HG03354 (cell line): ENCODE data around the gene ZNF445.
"Not testable (repeated sequence)": the region's sequence is repeated elsewhere in the genome, so short reads cannot be mapped to it uniquely, and the experiment has no call there.

Source experiments
- ATAC-seq: cut with Tn5 transposase; IDR thresholded peaks from one replicate; pipeline ENCODE4 v1.9.1; 2021; ENCODE audit warnings: mild to moderate bottlenecking; ENCODE audit not compliant: unreplicated experiment, poor library complexity, severe bottlenecking

The ZNF445 gene

DNA sequence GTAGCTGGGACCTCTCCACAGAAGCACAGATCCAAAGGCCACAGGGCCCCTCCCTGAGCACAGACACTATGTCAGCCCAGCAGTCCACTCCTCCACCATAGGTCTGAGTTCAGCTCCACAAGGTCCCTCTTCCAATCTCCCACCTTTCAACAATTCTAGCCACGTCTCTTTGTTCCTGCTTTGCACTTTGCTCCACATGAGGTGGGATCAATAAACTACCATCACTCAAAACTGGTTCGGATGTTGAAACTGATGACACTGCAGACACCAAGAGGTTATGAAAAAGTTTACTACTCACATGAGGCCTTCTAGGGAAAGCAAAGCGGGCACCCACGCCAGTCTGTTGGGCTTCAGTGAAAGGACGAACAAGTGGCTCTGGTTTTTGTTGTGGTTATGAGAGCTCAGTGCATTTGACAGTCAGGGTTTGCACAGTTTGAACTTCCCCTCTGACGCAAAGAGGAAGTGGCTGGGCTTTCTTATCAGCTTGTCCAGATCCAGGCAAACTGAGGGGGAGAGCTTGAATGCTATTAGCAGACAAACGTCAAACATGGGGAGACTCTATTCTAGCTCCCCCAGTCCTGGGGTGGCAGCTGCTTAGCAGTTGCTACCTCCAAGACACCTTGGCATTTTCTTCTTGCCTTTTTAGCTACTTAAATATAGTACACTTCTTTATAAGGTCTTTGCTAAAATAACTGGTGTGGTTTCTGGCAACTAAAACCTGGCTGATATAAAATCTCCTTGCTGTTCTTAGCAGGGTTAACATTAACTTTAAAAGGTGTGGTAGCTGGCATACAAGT is 37.8 kb downstream of the ZNF445 start:
- ATAC-seq: peak; percentile 93

DNA sequence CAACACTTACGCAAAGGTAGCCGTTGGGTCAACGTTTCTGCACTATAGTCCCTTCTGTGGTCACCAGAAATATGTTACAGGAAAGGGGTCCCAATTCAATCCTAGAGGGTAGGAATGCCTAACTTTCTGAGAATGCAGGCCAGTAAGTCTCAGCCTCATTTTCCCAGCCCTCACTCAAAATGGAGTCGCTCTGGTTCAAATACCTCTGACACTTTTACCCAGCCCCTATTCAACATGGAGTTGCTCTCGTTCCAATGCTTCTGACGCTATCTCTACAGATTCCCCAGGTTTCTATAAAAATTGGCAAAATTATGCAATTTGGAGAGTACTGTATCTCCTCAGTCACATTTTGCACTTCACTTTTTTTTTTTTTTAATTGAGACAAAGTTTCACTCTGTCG is 39.7 kb downstream of the ZNF445 start:
- no peak for ATAC-seq

DNA sequence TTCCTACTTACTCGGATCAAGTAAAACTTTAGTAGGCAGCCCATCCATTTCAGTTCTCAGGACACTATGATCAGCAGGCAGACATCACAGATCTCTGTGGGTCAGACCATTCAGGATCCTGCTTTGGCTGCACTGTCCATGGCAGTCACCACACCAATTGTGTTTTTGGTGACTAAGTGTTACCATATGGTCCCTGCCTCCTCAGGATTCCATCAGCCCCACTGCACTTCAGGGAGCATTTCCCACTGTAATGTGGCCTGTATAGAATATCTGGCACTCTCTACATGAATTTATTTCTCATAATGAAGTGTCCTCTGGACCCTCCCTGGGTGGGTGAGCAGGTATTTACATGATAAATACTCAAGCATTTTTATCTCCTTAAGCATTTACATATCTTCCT is 41.3 kb downstream of the ZNF445 start:
- ATAC-seq: no peak

DNA sequence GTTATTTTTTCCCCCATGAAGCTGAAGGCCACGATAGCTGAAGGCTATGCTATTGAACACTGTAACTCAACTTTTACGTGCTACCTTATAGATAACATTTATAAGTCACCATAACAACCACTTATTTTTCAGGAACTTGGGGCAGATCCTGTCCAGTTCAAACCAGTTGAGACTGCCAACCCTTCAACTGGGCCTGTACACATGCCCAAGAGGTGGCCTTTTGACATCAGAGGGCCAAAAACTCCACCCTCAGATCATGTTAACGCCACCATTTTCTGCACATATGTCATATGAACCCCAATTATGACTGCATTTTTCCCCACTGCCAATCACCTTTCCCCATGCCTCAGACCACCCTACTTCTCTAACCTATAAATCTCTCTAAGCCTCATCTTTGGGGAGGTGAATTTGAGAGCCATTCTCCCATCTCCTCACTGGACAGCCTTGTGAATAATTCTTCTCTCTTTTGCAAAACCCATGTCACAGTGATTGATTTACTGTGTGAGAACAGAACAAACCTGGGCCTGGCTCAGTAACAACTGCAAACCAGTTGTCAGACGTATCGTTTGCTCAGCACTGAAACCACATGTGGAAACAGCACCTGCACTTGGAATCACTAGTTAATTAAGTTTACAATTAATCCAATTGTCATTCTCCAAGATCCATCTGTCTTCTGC is 42.5 kb downstream of the ZNF445 start:
- no peak for ATAC-seq

DNA sequence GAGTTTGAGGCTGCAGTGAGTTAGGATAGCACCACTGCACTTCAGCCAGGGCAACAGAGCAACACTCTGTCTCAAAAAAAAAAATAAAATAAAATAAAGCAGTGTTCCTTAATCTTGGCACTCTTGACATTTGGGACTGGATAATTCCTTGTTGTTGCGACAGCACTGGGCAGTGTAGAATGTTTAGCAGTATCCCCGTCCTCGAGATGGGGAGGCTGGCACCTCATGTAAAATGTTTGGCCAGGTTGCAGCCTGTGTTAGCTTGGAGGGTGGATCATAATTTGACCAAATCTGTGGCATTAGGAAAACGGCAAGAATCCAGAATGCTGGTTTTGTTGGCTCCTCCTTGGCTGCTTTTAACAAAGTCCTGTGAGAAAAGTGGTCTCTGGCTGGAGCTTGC is 47.0 kb downstream of the ZNF445 start:
- ATAC-seq: no peak

DNA sequence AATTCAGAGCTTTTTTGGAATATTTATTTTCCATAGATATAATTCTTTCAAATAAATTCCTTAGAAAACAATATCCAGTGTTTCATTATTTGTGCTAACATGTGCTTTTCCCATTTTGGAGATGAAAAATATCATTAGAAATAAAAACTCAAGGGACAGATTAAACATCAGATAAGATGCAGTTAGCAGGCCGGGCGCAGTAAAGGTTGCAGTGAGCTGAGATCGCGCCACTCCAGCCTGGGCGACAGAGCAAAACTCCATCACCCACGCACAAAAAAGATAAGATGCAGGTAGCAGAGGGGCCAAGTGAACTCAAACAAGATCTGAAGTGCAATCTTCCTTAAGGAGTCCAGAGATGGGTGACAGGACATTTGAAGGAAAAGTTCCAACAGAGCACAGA is 48.0 kb downstream of the ZNF445 start:
- ATAC-seq: no peak

DNA sequence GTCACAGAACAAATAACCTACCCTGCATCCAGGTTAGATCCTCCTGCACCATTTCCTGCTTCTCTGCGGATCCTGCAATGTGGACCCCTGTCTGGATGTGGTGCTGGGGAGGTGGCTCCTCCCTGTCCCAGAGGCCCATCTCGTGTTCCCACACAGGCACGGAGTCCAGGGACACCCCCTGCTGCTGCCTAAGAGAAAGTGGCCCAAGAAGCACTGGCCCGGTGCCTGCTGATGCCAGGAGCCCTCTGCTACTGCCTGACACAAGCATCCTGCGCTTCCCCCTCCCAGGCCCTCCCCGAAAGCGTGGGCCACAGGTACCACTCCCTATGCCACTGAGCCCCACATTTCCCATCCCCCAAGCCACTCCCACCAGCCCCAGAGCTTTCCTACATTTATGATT is 48.6 kb downstream of the ZNF445 start:
- ATAC-seq: no peak

DNA sequence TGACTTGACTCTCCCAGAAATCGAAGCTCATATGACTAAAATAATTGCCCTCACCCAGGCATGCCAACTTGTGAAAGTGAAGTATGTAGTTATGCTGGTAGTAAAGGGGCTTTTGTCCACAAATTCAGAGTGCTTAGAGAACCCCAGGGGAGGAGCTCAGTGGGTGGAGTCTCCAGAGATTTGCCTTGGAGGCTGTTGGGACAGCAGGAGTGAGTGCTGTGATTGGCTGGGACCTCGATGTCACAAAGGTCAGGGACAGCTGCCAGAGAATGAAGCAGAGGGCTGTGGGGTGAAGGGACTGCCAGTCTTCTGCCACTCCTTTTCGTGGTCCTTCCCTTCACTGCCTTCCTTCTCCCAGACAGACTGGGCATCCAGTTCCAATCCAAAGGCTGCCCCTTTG is 49.8 kb downstream of the ZNF445 start:
- ATAC-seq: no peak

DNA sequence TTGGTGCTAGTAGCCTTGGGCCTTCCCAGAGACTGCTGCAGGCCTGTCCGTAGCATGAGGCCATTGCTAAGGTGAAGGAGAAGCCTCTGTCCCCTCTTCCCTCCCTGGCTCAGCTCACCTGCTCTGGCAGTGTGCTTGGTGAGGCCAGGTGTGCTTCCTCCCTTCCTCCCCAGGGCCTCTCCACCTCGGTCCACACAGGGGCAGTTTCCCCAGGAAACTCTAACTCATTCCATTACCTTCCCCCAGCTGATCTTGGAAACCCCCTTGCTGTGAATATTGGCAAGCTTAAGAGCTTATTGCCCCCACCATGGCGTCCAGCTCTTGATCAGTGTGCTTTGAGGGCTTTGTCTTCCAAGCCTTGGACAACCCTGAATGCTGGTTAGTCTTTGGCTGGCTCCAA is 52.7 kb downstream of the ZNF445 start:
- no peak for ATAC-seq

DNA sequence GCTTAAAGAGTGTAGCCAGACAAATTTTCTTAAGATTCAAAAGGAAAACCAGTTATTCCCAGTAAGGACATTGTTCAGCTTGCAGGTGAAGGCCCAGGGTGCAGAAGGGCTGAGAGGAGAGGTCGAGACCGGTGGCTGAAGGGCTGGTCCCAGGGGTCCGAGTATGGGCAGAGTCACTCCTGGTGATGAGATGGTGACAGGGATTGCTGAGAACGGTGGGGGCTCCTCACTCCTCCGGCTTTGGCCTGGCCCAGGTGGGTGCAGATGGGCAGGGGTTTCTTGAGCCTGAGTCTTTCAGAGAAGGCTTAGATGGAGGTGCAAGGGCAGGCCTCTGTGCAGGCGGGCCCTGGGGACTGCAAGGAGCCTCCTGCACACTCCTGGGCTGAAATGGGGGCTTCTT is 56.2 kb downstream of the ZNF445 start:
- ATAC-seq: no peak

DNA sequence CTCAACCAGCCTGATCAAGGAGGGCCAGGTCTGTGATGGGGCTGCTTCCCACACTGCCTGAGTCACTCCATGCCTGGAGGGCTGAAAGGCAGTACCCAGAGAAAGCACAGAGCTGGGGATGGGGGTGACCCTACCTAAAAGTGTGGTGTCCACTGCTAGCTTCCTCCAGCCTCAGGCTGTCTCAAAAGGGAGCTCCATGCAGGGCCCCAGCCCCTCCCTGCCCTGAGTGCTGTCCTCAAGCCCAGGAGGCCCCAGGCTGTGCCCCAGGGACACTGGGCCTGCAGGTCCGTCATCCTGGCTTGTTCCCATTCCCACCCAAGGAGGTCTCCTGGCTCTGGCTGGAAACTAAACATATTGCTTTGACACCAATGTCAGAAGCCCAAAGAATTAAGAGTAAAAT is 56.8 kb downstream of the ZNF445 start:
- ATAC-seq: no peak

DNA sequence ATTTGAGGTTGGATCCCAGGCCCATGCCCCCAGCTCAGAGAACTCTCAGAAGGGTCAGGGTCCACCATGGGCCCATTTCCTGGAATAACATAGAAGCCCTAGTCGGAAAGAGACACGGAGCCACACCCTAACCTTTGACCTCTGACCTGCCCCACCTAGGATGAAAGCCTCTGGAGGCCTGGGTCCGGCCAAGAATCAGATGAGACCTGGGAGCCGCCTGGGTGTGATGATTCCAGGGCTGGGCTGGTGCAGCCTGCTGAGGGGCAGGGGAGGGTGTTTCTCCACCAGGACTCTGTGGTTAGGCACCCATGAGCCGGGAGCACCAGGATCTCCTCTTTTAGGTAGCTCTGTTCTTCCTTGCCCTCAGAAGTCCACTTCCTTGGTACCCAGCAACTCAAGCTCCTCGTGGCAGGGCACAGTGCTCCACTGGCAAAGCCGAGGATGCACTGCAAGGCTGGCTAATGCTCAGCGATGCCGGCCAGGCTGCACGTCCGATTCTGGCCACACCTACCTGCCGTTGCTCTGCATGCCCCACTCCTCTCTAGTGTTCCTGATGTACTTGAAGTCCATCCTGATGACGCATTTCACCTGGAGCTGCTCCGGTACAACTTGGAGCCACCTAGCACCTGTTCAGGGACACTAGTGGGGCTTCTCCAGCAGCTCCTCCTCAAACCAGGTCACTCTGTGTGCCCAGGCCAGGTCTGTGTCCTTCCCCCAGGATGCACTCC is 57.4 kb downstream of the ZNF445 start:
- ATAC-seq: no peak

DNA sequence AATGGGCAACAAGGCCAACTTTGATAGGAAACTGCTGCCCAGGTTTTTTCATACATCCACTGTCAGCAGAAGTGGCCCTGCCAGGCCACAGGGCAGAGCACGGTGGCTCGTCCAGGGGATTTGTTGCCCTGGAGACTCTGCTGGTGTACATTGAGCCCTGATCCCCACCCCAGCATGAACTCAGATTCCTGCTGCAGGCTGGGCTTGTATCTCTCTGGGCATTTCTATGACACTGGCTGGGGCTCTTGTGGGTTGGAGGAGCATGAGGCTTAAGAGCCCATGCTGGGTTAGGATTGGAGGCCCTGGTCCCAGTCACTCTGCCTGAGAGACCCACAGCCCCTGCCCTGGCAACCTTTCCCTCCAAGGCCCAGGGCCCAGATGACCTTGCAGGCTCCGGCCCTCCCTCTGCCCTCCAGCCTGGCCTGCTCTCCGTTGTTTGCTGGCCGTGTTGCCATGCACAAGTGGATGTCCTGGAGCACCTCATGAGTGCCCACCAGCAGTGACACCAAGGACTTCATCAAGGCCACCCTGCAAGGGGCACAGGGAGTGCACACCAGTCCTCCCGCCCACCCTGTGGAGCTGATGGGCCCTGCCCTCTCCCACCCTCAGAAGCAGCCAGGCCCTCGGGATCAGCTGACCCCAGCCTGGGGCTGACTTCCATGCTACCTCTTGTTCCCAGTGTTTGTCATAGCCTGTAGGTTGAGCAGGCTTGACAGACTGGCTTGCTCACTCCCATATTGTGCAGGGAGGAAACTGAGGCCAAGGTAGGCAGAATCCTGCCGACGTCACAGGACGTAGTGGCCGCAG is 58.2 kb downstream of the ZNF445 start:
- ATAC-seq: no peak

DNA sequence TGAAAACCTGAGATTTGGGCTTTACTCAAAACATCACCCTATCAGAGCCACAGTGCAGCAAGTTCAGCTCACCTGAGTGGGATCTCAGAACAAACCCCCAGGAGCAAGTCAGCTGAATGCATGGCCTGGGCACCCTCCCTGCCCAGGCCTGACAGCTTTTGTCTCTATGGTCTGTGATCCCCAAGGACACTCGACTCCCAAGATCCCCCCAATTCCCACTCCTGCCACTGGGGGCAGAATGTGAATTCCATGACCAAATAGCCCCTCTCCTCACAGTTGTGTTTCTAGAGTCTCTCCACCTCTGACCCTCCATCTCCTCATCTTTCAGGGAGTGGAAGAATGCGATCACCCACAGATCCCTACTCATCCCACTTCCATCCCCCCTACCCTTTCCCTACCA is 58.9 kb downstream of the ZNF445 start:
- no peak for ATAC-seq

DNA sequence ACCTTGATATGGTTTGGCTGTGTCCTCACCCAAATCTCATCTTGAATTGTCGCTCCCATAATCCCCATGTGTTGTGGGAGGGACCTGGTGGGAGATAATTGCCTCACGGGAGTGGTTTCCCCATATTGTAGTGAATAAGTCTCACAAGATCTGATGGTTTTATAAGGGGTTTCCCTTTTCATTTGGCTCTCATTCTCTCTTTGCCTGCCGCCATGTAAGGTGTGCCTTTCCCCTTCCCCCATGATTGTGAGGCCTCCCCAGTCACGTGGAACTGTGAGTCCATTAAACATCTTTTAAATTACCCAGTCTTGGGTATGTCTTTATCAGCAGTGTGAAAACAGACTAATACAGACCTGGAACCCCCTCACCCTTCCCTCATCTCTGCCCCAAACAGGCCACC is 59.4 kb downstream of the ZNF445 start:
- ATAC-seq: not testable (repeated sequence)

DNA sequence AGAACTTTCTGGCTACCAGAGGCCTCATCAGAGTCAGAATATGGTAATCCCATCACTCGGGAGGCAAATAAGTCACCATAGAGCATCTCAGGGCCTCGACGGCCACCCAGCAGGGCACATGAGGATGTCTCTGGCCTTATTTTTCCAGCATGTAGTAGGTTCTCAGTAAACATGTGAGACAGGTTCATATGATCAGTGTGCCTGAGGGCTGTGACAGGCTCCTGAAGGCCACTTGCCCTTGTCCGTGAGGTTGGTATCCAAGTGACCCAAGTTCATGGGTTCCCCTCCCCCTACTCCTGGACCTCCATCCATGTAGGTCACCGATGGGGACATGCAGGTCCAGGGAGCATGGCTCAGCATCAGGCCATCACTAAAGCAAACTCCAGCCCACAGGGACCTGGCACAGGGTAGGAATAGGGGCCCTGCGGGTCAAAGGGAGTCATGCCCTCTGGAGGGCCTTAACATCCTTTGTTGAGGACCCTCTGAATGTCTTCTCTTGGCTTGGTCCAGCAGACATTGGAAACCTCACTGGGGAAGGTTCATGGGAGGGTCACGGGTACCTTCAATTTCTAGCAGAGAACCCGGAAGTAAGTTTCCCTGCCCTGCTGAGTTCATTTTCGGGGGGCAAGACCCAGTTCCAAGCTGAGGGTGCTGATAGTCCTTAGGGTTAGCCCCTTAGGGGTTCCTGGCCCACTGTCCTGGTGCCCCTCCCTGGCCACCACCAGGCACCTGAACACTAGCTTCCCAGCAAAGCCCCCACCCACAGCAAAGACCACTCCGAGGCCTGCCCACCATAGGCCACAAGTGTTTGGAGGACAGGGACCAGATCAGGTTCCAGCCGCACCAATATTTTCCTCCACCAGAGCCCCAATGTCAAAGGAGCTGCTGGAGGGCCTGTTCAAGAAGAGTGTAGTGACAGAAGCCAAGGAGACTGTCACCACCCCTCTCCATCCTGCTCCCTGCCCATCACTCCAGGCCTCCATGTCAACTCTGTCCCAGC is 61.1 kb downstream of the ZNF445 start:
- no peak for ATAC-seq

DNA sequence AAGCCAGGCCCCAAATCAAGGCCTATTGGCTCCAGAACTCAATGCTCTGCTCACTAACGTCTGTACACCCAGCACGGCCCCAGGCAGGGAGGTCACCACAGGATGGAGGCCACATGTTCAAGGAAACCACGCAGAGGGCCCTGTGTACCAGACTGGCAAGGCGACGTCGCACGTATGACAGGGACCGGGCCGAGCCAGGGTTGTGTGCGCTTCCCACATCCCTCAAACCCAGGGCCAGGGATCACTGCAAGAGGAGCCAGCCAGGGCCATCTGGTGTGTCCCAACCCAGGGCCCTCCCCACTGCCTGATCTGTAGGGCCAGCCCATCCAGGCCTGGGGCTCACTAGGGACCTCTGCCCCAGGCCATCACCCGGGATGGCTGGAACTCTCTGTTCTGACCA is 62.0 kb downstream of the ZNF445 start:
- no peak for ATAC-seq

DNA sequence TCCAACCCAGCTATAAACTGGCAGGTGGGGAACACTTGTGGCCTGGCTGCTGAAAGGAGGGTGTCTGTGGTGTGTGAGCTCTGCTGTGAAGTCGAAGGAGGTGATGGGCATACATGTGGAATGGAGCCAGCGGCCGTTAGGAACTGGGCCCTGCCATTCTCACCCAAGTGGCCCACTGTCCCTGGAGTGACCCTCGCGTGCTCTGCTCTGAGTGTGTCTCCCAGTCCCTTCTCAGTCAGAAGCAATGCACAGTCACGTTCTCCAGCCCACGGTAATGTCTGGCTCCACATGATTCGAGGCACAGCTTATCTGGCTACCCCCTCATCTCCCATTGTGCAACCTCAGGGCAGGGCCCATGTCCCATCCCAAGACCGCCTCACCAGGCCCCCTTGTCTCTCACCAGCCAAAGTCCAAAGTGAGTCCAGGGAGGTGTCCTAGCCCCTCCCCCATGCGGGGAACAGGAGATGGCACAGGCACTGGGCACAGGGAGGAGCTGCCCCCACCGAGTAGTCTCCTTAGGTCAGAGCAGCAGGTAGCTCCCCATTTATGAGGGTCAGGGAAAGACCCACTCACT is 62.9 kb downstream of the ZNF445 start:
- no peak for ATAC-seq

DNA sequence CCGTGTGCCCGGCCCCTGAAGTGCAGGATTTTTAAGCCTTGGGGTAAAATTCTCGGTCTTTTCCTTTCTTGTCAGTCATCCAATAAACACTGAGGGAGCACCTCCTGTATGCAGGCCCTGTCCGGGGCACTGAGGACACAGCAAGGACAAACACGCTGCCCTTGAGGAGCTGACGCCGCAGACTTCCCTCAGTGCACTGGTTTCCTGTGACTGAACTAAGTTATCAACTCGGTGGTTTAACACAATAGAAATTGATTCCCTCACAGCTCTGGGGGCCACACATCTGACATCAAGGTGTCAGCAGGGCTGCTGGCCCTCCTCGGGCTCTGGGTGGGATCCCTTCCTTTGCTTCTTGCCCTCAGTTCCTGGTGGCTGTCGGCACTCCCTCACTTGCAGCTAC is 65.1 kb downstream of the ZNF445 start:
- no peak for ATAC-seq
